GM12878 (cell line): Measurements from ENCODE around the gene NASP. TPM values are rescaled to one million over a fixed set of nuclear protein-coding genes. Genes with fewer than 3 reads are reported as not detected.
A peak's percentile ranks its signal among the peaks of the same experiment; 100 is the strongest.

Source experiments
- ATF3 ChIP-seq: IDR thresholded peaks from 2 replicates; pipeline ENCODE4 v1.6.1; 2011; ENCODE audit warnings: low read depth, mild to moderate bottlenecking, low read length, moderate library complexity, borderline replicate concordance; ENCODE audit errors: extremely low read depth
- BHLHE40 ChIP-seq, 2 experiments: fragments of 450-650 bp in 1 of 2; IDR thresholded peaks; 2 replicates each; pipeline ENCODE4 v1.6.1; 2011 to 2017; ENCODE audit warnings: low read depth in 2 of 2, borderline replicate concordance in 1 of 2, improper control_type of control experiment in 1 of 2, low read length in 1 of 2, mild to moderate bottlenecking in 1 of 2
- CEBPB ChIP-seq, 2 experiments: fragments of 150-350 bp in 1 of 2; IDR thresholded peaks; 2 replicates each; pipeline ENCODE4 v1.6.1; 2012 to 2014; ENCODE audit warnings: low read depth in 2 of 2, low read length in 2 of 2, borderline replicate concordance in 1 of 2, inconsistent platforms in 1 of 2
- CTCF ChIP-seq, 3 experiments: IDR thresholded peaks in 2 of 3; conservative IDR thresholded peaks in 1 of 3; 2 replicates each; pipeline ENCODE4 v1.5.1; 2011; ENCODE audit warnings: low read depth in 3 of 3, low read length in 3 of 3, mild to moderate bottlenecking in 3 of 3, control low read depth in 2 of 3, moderate library complexity in 2 of 3, inconsistent platforms in 1 of 3, mixed read lengths in 1 of 3; ENCODE audit not compliant: control insufficient read depth in 2 of 3, insufficient read depth in 1 of 3; ENCODE audit errors: extremely low read depth in 1 of 3
- CUX1 ChIP-seq: IDR thresholded peaks from 2 replicates; pipeline ENCODE4 v1.6.1; 2012; ENCODE audit warnings: improper control_type of control experiment, low read depth, low read length; ENCODE audit not compliant: insufficient replicate concordance
- HSF1 ChIP-seq: fragments of 150-350 bp; IDR thresholded peaks from 2 replicates; pipeline ENCODE4 v1.6.1; 2014; ENCODE audit warnings: mild to moderate bottlenecking, low read depth, low read length
- KLF5 ChIP-seq: fragments of 450-650 bp; IDR thresholded peaks from 2 replicates; pipeline ENCODE4 v1.6.1; 2014; ENCODE audit warnings: mild to moderate bottlenecking; ENCODE audit not compliant: partially characterized antibody
- NRF1 ChIP-seq: conservative IDR thresholded peaks from 2 replicates; pipeline ENCODE4 v1.6.1; 2011; ENCODE audit warnings: mild to moderate bottlenecking, low read depth, low read length, improper control_type of control experiment
- SIX5 ChIP-seq: IDR thresholded peaks from 2 replicates; pipeline ENCODE4 v1.6.1; 2011; ENCODE audit warnings: mild to moderate bottlenecking, low read depth, low read length, moderate library complexity; ENCODE audit not compliant: severe bottlenecking
- SMAD1 ChIP-seq: fragments of 450-650 bp; IDR thresholded peaks from 2 replicates; pipeline ENCODE4 v1.6.1; 2018; ENCODE audit warnings: mild to moderate bottlenecking, low read depth; ENCODE audit not compliant: partially characterized antibody
- SMAD5 ChIP-seq: IDR thresholded peaks from 2 replicates; pipeline ENCODE4 v1.6.1; 2016; ENCODE audit warnings: antibody characterized with exemption, low read depth
- SMC3 ChIP-seq: IDR thresholded peaks from 2 replicates; pipeline ENCODE4 v1.6.1; 2011; ENCODE audit warnings: low read length, improper control_type of control experiment, borderline replicate concordance
- ZBTB4 ChIP-seq: fragments of 450-650 bp; formaldehyde crosslinking; IDR thresholded peaks from 2 replicates; pipeline ENCODE4 v1.4.0; 2022; ENCODE audit warnings: mild to moderate bottlenecking, moderate library complexity
- ZNF622 ChIP-seq: fragments of 450-650 bp; IDR thresholded peaks from 2 replicates; pipeline ENCODE4 v1.6.1; 2017; ENCODE audit warnings: mild to moderate bottlenecking, inconsistent platforms
- polyA plus RNA-seq, 11 experiments: library from polyadenylated mRNA; depleted of rRNA in 4 of 11; unstranded in 6 of 11; stranded (reverse) in 5 of 11; fragments of >200 nt; fragmentation: Nextera tagmentation in 4 of 11; fragmentation: Illumina TruSeq in 1 of 11; extraction: Ambion mirVana in 4 of 11; extraction: Trizol in 1 of 11; gene quantifications; 1 replicate in 1 of 11; 2 replicates in 10 of 11; pipeline versions ENCODE4 v1.2.1 to v1.2.3, GENCODE V29; 2011 to 2016; ENCODE audit warnings: inconsistent platforms in 2 of 11, missing spikeins in 2 of 11, low read depth in 1 of 11
- total RNA-seq, 4 experiments: library from RNA; depleted of rRNA in 3 of 4; stranded (reverse); fragments of >200 nt in 3 of 4; fragmentation: Illumina TruSeq in 1 of 4; extraction: Trizol in 1 of 4; gene quantifications; 2 replicates each; pipeline versions ENCODE4 v1.2.1 to v1.2.3, GENCODE V29; 2013 to 2021

Gene NASP
- total and polyA plus RNA-seq, 10 of the 15 experiments (the other 5 are each of a cell fraction or from before 2014, with no cell fraction given), result 111 to 321 (median 205) TPM

- TF ChIP-seq ZBTB4 (CRISPR knock-in tag), result 0 out of 2 replicates have a peak, but pooled peaks have one; percentile 55
- peak; percentile 49; the same call in 1 of the 2 replicates for TF ChIP-seq ATF3
- peak; percentile 89 for TF ChIP-seq SMAD5
- TF ChIP-seq SMAD1, result peak; percentile 6
- no peak for TF ChIP-seq CEBPB (IDR thresholded peaks at IDR 0.05; ENCODE audit: borderline replicate concordance in 1 of 2, low read depth in 2 of 2, low read length in 2 of 2)
- TF ChIP-seq CUX1, result no peak
- no peak for TF ChIP-seq CTCF (IDR thresholded peaks at IDR 0.05 in 2 of 3, conservative IDR thresholded peaks at IDR 0.05 in 1 of 3; ENCODE audit: control insufficient read depth in 2 of 3, extremely low read depth in 1 of 3, insufficient read depth in 1 of 3, low read depth in 3 of 3, low read length in 3 of 3)
- TF ChIP-seq NRF1, result peak; percentile 12; the same call in 1 of the 2 replicates
- TF ChIP-seq SMC3, result no peak
- peak; percentile 78 to 86 for TF ChIP-seq BHLHE40 (IDR thresholded peaks at IDR 0.05; ENCODE audit: borderline replicate concordance in 1 of 2, low read depth in 2 of 2, low read length in 1 of 2)
- TF ChIP-seq SIX5, result no peak
- no peak for TF ChIP-seq ZNF622
- TF ChIP-seq HSF1, result no peak
- peak; percentile 94 for TF ChIP-seq KLF5
These were observed 33.2 kb upstream of the NASP start, which contains the start of gene AKR1A1 (continued) for GRCh38 chr1:45550401-45551351.
